ENCODE data around the gene SLC22A31.
A peak's percentile ranks its signal among the peaks of the same experiment; 100 is the strongest.
"Not testable (repeated sequence)": the region's sequence is repeated elsewhere in the genome, so short reads cannot be mapped to it uniquely, and the experiment has no call there.

The SLC22A31 gene

DNA sequence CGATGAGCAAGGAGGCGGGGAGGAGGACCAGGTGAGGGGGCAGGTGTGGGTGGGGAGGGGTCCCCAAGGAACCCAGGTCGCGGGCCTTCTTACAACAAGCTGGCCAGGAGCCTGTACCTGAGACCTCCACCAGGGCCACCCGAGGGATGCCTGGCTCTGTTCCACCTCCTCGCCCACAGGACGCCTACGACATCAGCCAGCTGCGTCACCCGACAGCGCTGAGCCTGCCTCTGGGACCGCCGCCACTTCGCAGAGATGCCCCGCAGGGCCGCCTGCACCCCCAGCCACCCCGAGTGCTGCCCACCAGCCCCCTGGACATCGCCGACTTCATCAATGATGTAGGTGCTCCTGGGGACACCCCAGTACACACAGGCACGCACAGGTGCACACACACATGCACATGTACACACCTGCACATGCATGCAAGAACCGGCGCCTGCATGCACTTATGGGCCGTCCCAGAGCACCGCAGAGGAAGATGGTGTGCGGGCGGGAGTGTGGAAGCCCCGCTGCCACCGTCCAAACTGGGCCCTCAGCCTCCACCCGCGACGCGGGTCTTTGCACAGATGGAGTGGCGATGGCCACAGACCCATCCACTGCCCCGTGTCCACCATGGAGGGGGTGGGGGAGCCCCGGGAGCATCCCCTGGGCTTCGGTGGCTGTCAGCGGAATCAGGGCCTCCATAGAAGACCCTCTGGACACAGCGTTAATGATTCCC, 6.6 kb downstream of the SLC22A31 start:
- no peak for DNase-seq (ENCODE audit: low read depth in 1 of 2, low spot score in 1 of 2)

DNA sequence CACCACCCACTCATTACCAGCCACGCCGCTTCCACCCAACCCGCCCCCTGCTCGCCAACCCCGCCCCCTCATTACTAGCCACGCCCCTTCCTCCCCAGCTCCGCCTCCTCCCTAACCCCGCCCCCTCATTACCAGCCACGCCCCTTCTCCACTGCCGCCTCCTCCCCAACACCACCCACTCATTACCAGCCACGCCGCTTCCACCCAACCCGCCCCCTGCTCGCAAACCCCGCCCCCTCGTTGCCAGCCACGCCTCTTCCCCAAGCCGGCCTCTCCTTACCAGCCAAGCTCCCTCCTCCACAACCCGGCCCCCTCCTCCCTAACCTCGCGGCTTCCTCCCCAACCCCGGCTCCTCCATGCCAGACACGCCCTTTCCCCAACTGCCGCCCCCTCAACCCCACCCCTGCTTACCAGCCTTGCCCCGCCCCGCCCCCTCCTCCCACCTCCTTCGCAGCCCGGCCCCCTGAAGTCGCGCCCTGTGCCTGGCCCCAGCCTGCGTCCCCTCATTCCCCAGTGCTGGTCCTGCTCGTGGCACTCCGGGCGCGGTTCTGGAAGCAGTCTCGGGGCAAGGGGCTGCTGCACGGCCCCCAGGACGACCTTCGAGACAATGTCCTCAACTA, 7.3 kb downstream of the SLC22A31 start:
- peak in 1 of 2 donors; percentile 57 for DNase-seq (ENCODE audit: low read depth in 1 of 2, low spot score in 1 of 2)

DNA sequence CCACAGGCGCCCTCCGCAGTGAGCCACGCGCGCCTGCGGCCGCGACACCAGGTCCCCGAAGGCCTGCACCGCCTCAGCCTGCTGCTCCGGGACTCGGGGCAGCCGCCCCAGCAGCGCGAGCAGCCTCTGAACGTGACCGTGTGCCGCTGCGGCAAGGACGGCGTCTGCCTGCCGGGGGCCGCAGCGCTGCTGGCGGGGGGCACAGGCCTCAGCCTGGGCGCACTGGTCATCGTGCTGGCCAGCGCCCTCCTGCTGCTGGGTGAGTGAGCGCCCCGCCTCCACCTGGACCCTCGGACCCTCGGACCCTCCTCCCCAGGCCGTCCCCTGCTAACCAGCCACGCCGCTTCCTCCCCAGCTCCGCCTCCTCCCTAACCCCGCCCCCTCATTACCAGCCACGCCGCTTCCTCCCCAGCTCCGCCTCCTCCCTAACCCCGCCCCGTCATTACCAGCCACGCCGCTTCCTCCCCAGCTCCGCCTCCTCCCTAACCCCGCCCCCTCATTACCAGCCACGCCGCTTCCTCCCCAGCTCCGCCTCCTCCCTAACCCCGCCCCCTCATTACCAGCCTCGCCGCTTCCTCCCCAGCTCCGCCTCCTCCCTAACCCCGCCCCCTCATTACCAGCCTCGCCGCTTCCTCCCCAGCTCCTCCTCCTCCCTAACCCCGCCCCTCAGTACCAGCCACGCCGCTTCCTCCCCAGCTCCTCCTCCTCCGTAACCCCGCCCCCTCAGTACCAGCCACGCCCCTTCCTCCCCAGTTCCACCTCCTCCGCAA, 8.0 kb downstream of the SLC22A31 start:
- DNase-seq (ENCODE audit: low read depth in 1 of 2, low spot score in 1 of 2), result not testable (repeated sequence)

GRCh38 chr16:89191901-89192185, 8.5 kb downstream of the SLC22A31 start:
- DNase-seq (ENCODE audit: low read depth in 1 of 2, low spot score in 1 of 2), result no peak

DNA sequence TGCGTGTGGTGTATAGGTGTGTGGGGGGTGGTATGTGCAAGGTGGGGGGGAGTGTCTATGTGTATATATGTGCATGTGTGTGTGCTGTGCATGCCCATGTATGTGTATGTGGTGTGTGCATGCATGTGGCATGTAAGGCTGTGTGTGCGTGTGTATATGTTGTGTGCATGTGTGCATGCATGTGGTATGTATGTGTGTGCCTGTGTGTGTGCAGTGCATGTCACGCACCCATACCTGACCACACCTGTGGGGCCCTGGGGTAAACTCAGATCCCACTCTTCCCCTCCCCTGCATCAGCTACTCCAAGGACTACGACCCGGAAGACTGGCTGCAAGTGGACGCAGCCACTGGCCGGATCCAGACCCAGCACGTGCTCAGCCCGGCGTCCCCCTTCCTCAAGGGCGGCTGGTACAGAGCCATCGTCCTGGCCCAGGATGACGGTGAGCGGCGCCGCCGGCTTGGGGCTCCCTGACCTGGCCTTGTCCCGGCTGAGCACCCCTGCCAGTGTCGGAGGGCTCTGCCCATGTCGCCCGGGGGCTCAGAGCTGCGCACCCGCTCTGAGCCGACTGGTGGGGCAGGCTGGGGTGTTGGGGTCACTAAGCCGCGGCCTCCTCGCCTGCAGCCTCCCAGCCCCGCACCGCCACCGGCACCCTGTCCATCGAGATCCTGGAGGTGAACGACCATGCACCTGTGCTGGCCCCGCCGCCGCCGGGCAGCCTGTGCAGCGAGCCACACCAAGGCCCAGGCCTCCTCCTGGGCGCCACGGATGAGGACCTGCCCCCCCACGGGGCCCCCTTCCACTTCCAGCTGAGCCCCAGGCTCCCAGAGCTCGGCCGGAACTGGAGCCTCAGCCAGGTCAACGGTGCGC, 9.1 kb downstream of the SLC22A31 start:
- no peak for DNase-seq (ENCODE audit: low read depth in 1 of 2, low spot score in 1 of 2)

- DNase-seq (ENCODE audit: low read depth in 1 of 2, low spot score in 1 of 2), result no peak
Observed at GRCh38 chr16:89190150-89190958, 10.0 kb downstream of the SLC22A31 start.

DNA sequence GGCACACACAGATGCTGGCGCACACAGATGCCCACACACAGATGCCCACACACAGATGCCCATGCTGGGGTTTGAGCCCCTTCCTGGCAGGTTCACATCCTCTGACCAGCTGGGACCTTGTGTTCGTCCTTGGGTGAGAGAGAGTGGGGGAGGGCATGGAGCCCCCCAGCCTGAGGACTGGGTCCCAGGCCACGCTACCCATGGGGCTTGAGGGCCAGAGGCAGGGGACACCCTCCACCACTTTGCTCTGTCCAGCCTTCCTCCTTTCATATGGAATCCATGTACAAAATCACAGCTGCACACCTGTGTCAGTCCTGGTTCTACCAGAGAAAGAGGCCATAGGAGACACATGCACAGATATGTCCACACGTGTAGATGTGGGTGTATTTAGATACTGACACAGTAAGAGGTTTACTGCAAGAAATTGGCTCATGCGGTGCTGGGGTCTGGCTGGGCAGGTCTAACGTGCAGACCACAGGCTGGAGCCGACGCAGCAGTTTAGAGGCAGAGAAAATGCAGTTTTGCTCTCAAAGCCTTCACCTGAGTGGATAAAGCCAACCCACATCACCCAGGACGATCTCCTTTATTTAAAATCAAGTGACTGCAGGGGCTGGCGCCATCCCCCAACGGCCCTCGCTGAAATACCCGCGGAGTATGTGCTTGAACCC, 10.8 kb downstream of the SLC22A31 start:
- no peak for DNase-seq (ENCODE audit: low read depth in 1 of 2, low spot score in 1 of 2)

DNA sequence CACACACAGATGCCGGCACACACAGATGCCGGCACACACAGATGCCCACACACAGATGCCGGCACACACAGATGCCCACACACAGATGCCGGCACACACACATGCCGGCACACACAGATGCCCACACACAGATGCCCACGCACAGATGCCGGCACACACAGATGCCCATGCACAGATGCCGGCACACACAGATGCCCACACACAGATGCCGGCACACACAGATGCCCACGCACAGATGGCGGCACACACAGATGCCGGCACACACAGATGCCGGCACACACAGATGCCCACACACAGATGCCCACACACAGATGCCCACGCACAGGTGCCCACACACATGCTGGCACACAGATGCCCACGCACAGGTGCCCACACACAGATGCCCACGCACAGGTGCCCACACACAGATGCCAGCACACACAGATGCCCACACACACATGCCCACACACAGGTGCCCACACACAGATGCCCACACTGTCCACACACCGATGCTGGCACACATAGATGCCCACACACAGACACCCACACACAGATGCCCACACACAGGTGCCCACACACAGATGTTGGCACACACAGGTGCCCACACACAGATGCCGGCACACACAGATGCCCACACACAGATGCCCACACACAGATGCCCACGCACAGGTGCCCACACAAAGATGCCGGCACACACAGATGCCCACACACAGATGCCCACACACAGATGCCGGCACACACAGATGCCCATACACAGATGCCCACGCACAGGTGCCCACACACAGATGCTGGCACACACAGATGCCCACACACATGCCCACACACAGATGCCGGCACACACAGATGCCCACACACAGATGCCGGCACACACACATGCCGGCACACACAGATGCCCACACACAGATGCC, 11.6 kb downstream of the SLC22A31 start:
- DNase-seq (ENCODE audit: low read depth in 1 of 2, low spot score in 1 of 2), result not testable (repeated sequence)

- DNase-seq (ENCODE audit: low read depth in 1 of 2, low spot score in 1 of 2), result no peak
Observed at GRCh38 chr16:89187770-89188392, 12.5 kb downstream of the SLC22A31 start.

DNA sequence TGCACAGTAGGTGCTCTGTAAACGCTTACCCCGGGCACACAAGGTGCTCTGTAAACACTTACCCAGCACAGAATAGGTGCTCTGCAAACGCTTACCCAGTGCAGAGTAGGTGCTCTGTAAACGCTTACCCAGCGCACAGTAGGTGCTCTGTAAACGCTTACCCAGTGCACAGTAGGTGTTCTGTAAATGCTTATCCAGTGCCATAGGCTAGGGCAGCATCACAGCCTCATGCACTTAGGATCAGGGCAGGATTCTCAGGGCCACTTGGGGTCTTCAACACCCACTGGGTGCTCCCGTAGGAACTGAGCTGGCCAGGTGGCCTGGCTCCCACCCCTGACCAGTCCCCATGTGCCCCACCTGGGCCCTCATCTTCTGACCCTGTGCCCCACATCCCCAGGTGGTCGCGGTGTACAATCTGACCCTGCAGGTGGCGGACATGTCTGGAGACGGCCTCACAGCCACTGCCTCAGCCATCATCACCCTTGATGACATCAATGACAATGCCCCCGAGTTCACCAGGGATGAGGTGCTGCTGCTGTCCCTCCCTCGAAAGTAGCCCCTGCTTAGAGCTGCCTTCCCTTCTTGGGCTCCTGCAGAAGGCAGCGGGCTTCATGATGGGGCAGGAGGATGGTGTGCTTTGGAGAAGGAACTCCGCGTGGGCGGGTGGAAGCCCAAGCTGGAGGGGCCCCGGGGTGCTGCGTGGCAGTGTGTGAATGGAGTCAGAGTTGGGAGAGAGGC, 13.1 kb downstream of the SLC22A31 start:
- DNase-seq (ENCODE audit: low read depth in 1 of 2, low spot score in 1 of 2), result no peak

- DNase-seq (ENCODE audit: low read depth in 1 of 2, low spot score in 1 of 2), result not testable (repeated sequence)
Observed at GRCh38 chr16:89186593-89187031, 13.7 kb downstream of the SLC22A31 start.

DNA sequence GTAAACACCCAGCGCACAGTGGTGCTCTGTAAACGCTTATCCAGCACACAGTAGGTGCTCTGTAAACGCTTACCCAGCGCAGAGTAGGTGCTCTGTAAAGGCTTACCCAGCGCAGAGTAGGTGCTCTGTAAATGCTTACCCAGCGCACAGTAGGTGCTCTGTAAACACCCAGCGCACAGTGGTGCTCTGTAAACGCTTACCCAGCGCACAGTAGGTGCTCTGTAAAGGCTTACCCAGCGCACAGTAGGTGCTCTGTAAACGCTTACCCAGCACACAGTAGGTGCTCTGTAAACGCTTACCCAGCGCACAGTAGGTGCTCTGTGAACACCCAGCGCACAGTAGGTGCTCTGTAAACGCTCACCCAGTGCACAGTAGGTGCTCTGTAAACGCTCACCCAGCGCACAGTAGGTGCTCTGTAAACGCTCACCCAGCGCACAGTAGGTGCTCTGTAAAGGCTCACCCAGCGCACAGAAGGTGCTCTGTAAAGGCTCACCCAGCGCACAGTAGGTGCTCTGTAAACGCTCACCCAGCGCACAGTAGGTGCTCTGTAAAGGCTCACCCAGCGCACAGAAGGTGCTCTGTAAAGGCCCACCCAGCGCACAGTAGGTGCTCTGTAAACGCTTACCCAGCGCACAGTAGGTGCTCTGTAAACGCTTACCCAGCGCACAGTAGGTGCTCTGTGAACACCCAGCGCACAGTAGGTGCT, 14.3 kb downstream of the SLC22A31 start:
- not testable (repeated sequence) for DNase-seq (ENCODE audit: low read depth in 1 of 2, low spot score in 1 of 2)

- no peak for DNase-seq (ENCODE audit: low read depth in 1 of 2, low spot score in 1 of 2)
Observed at GRCh38 chr16:89184933-89185794, 15.2 kb downstream of the SLC22A31 start.

DNA sequence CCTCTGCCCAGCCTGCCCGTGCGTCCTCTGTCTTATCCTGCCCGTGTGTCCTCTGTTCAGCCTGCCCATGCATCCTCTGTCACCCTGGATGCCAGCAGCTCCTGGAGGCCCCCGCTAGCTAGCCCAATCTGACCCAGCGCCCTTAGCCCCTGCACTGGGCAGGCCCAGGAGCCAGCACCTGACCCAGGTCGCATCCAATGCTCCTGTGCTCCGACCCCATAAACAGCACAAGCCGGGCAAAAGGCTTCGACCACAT, 15.7 kb downstream of the SLC22A31 start:
- no peak for DNase-seq (ENCODE audit: low read depth in 1 of 2, low spot score in 1 of 2)

GRCh38 chr16:89183975-89184676, 16.2 kb downstream of the SLC22A31 start:
- DNase-seq (ENCODE audit: low read depth in 1 of 2, low spot score in 1 of 2), result no peak

DNA sequence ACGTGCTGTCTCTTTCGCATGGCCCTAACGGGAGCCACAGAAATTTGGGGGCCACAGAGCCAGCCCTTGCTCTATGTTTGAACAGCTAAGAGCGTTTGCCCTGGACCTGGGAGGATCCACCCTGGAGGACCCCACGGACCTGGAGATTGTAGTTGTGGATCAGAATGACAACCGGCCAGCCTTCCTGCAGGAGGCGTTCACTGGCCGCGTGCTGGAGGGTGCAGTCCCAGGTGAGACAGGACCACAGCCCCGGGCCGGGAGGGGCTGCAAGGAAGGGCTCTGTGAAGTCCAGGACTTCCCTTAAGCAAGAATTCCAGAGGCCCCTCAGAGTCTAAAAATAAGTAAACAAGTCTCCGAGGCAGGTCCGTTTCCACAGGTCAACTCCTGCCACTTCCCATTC, 16.9 kb downstream of the SLC22A31 start:
- no peak for DNase-seq (ENCODE audit: low read depth in 1 of 2, low spot score in 1 of 2)
